MM.1S (cell line): ENCODE data around the gene SERPINF2.

Experiments used
- DNase-seq: peaks from one replicate; pipeline ENCODE4 v3.0.0-alpha.2; 2015
- H2AFZ ChIP-seq: fragments of 300-600 bp; sonication (generic); 2 replicates; pipeline ENCODE4 v1.6.0; 2016; ENCODE audit warnings: antibody characterized with exemption, low read length
- H3F3A ChIP-seq: fragments of 300-600 bp; sonication (generic); 2 replicates; pipeline ENCODE4 v1.6.1; 2016; ENCODE audit warnings: mild to moderate bottlenecking, antibody characterized with exemption, low read length, moderate library complexity, mixed read lengths; ENCODE audit not compliant: insufficient read depth
- H3K27ac ChIP-seq: fragments of 300-600 bp; sonication (generic); 2 replicates; pipeline ENCODE4 v1.5.1; 2016; ENCODE audit warnings: mild to moderate bottlenecking, low read length
- H3K27me3 ChIP-seq: fragments of 300-600 bp; sonication (generic); replicated peaks from 2 replicates; pipeline ENCODE4 v1.6.0; 2016; ENCODE audit warnings: low read length; ENCODE audit not compliant: insufficient read depth
- H3K36me3 ChIP-seq: fragments of 300-600 bp; sonication (generic); replicated peaks from 2 replicates; pipeline ENCODE4 v1.6.1; 2016; ENCODE audit warnings: mild to moderate bottlenecking, low read length, mixed read lengths; ENCODE audit not compliant: insufficient read depth
- H3K4me1 ChIP-seq: fragments of 300-600 bp; sonication (generic); 2 replicates; pipeline ENCODE4 v1.6.1; 2016; ENCODE audit warnings: low read length, mixed read lengths
- H3K4me2 ChIP-seq: fragments of 300-600 bp; sonication (generic); 2 replicates; pipeline ENCODE4 v1.6.0; 2016; ENCODE audit warnings: low read depth, low read length
- H3K4me3 ChIP-seq: fragments of 300-600 bp; sonication (generic); 2 replicates; pipeline ENCODE4 v1.5.1; 2016; ENCODE audit warnings: low read length, mixed read lengths
- H3K79me2 ChIP-seq: fragments of 300-600 bp; sonication (generic); 2 replicates; pipeline ENCODE4 v1.6.1; 2016; ENCODE audit warnings: mixed run types, low read length, mixed read lengths
- H3K9ac ChIP-seq: fragments of 300-600 bp; sonication (generic); 2 replicates; pipeline ENCODE4 v1.6.1; 2016; ENCODE audit warnings: low read length, mixed read lengths
- H3K9me2 ChIP-seq: fragments of 300-600 bp; sonication (generic); replicated peaks from 2 replicates; pipeline ENCODE4 v1.6.1; 2016; ENCODE audit warnings: mild to moderate bottlenecking, low read length, mixed read lengths; ENCODE audit not compliant: insufficient read depth
- H3K9me3 ChIP-seq: fragments of 300-600 bp; sonication (generic); replicated peaks from 2 replicates; pipeline ENCODE4 v1.6.1; 2016; ENCODE audit warnings: mild to moderate bottlenecking, low read length, mixed read lengths; ENCODE audit not compliant: insufficient read depth
- H4K20me1 ChIP-seq: fragments of 300-600 bp; sonication (generic); 2 replicates; pipeline ENCODE4 v1.6.1; 2016; ENCODE audit warnings: mild to moderate bottlenecking, low read length, moderate library complexity, mixed read lengths; ENCODE audit not compliant: insufficient read depth
- CTCF ChIP-seq: fragments of 300-600 bp; sonication (generic); IDR thresholded peaks from 2 replicates; pipeline ENCODE4 v1.5.1; 2016; ENCODE audit warnings: antibody characterized with exemption, low read length, mixed read lengths
- EZH2 ChIP-seq: fragments of 300-600 bp; sonication (generic); optimal IDR thresholded peaks from 2 replicates; pipeline ENCODE3; 2017; ENCODE audit warnings: low read depth, mild to moderate bottlenecking, antibody characterized with exemption, low read length, mixed read lengths
- EZH2phosphoT487 ChIP-seq: fragments of 300-600 bp; sonication (generic); IDR thresholded peaks from 2 replicates; pipeline ENCODE4 v1.6.1; 2018; ENCODE audit warnings: antibody characterized with exemption, low read length

The SERPINF2 gene

GRCh38 chr17:1714980-1715802 lies 27.5 kb upstream of the SERPINF2 start:
- H3K4me1 ChIP-seq, result no peaks in the 10 kb centered on the region; the same call in 1 of the 2 replicates
- DNase-seq, result no peak
- H3K9me3 ChIP-seq, result no peaks in the 10 kb centered on the region
- H3K27ac ChIP-seq, result no peak overlapping the region
- H3K27me3 ChIP-seq, result no peaks in the 10 kb centered on the region; the same call in 1 of the 2 replicates
- TF ChIP-seq CTCF, result no peak
- TF ChIP-seq EZH2phosphoT487, result no peak
- TF ChIP-seq EZH2, result no peak
- H3K9me2 ChIP-seq, result no peaks in the 10 kb centered on the region
- no peaks in the 10 kb centered on the region for H3K36me3 ChIP-seq
- H2AFZ ChIP-seq, result no peak overlapping the region; the same call in 1 of the 2 replicates
- H3K4me2 ChIP-seq, result peak overlapping the region; percentile 86
- H3K79me2 ChIP-seq, result peaks cover 7% of the 10 kb centered on the region; the same call in 1 of the 2 replicates
- no peaks in the 10 kb centered on the region for H4K20me1 ChIP-seq
- H3K4me3 ChIP-seq, result peak overlapping the region; percentile 91
- H3K9ac ChIP-seq, result peak overlapping the region; percentile 72
- H3F3A ChIP-seq, result peaks cover 4% of the 10 kb centered on the region

GRCh38 chr17:1715803-1716075 lies 26.9 kb upstream of the SERPINF2 start:
- Histone ChIP-seq H4K20me1 (no peaks in the 10 kb centered on the region), H3K4me3 (peak overlapping the region; percentile 91), H3K4me1 (no peaks in the 10 kb centered on the region; the same call in 1 of the 2 replicates), H3K27ac (peak overlapping the region; percentile 26; the same call in 1 of the 2 replicates), H3F3A (peaks cover 4% of the 10 kb centered on the region), H3K79me2 (peaks cover 7% of the 10 kb centered on the region; the same call in 1 of the 2 replicates), H2AFZ (peak overlapping the region; percentile 72), H3K9me3 (no peaks in the 10 kb centered on the region), H3K9me2 (no peaks in the 10 kb centered on the region), H3K27me3 (no peaks in the 10 kb centered on the region), H3K9ac (peak overlapping the region; percentile 72), H3K4me2 (peak overlapping the region; percentile 86), H3K36me3 (no peaks in the 10 kb centered on the region)
- TF ChIP-seq EZH2phosphoT487 (no peak), EZH2 (no peak), CTCF (no peak)
- no peak for DNase-seq

GRCh38 chr17:1716076-1716911 lies 26.4 kb upstream of the SERPINF2 start:
- Histone ChIP-seq H3K79me2 (peaks cover 7% of the 10 kb centered on the region; the same call in 1 of the 2 replicates), H3K27ac (peak overlapping the region; percentile 93), H3K27me3 (no peaks in the 10 kb centered on the region), H4K20me1 (no peaks in the 10 kb centered on the region), H3K4me1 (no peaks in the 10 kb centered on the region; the same call in 1 of the 2 replicates), H3K9me2 (no peaks in the 10 kb centered on the region), H3K4me2 (peak overlapping the region; percentile 92), H3K9ac (peak overlapping the region; percentile 91), H3K4me3 (peak overlapping the region; percentile 91), H3K9me3 (no peaks in the 10 kb centered on the region), H3K36me3 (no peaks in the 10 kb centered on the region), H3F3A (peaks cover 4% of the 10 kb centered on the region), H2AFZ (peak overlapping the region; percentile 72)
- peak; percentile 100 for DNase-seq
- TF ChIP-seq EZH2phosphoT487 (no peak), EZH2 (no peak), CTCF (no peak; the same call in 1 of the 2 replicates)
